ENCODE results near the gene BAG3. TPM values are rescaled to one million over a fixed set of nuclear protein-coding genes. Genes with fewer than 3 reads are reported as not detected.

The BAG3 gene
- total and polyA plus RNA-seq, 9 of the 15 experiments (the other 6 are each of a cell fraction or from before 2014, with no cell fraction given): 2.6 to 27.4 (median 7.2) TPM

DNA sequence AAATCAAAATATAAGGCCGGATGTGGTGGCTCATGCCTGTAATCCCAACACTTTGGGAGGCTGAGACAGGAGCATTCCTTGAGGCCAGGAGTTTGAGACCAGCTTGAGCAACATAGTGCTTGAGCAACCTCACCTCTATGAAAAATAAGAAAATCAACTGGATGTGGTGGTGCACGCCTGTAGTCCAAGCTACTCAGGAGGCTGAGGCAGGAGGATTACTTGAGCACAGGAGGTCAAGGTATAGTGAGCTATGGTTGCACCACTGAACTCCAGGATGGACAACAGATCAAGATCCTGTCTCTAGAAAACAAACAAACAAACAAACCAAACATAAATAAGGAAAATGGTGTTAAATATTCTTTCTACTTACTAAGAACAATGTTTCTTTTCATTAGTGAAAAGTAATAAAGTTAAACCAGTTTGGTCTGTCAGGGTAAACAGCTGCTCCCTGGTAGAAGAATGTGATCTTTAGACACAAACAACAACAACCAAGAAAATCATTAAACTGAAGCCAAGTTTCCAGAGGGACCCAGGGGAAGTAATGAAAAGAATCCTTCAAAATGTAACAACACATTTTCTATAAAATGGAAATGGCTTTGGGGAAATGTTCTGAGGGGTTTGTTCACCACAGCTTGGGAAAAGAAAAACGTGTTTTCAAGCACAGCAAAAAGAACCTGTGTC lies 17.5 kb upstream of the BAG3 start (continued):
- no peak for TF ChIP-seq CBX5 (IDR thresholded peaks at IDR 0.05; ENCODE audit: borderline replicate concordance, low read depth)
- TF ChIP-seq TAF15 (IDR thresholded peaks at IDR 0.05; ENCODE audit: low read depth, low read length): no peak
- no peak for TF ChIP-seq NCOR1 (IDR thresholded peaks at IDR 0.05)

DNA sequence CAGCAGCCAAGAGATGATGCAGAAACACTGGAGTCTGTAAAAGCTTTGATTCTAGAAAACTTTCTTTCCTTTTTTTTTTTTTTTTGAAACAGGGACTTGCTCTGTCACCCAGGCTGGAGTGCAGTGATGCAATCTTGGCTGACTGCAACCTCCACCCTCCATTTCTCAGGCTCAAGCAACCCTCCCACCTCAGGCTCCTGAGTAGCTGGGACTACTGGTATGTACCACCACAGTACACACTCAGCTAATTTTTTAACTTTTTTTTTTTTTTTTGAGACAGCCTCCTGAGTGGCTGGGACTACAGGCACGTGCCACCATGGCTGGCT lies 17.0 kb upstream of the BAG3 start:
- H3K27ac ChIP-seq (ENCODE audit: extremely low read depth, low read depth, low read length): no peak overlapping the region
- POLR2A ChIA-PET: interaction anchor here (0.6 kb wide), 1 partner anchor 44 kb away, joined by 3 read pairs; no protein-coding TSS in a partner anchor
- no peak overlapping the region for H3K4me3 ChIP-seq
- CTCF ChIA-PET (ENCODE audit: low intra/inter-chr PET ratio): no interaction called here
- FAIRE-seq: no peak
- H3K9me3 ChIP-seq (replicated peaks; ENCODE audit: control insufficient read depth, insufficient read depth, low read depth, low read length): no peaks in the 10 kb centered on the region
- intact Hi-C loops (cut with micrococcal nuclease) (no loop called here), in situ Hi-C loops (cut with MboI) (no loop called here)
- no peaks in the 10 kb centered on the region for H3K9me1 ChIP-seq (ENCODE audit: control insufficient read depth, insufficient read depth, low read length)
- no peaks in the 10 kb centered on the region for H3K4me1 ChIP-seq (replicated peaks in 1 of 2; ENCODE audit: control insufficient read depth in 2 of 2, insufficient read depth in 2 of 2, low read length in 2 of 2)
- H3K4me2 ChIP-seq (ENCODE audit: insufficient read depth, low read length): no peak overlapping the region
- no peak overlapping the region for H2AFZ ChIP-seq (ENCODE audit: low read depth, low read length)
- no CpG with 5 or more reads among the region's 1 CpG for WGBS (ENCODE audit: insufficient coverage, low coverage, missing lambda C conversion rate)
- no peaks in the 10 kb centered on the region for H4K20me1 ChIP-seq (replicated peaks; ENCODE audit: control insufficient read depth, insufficient read depth, low read length)
- H3K79me2 ChIP-seq (ENCODE audit: control insufficient read depth, insufficient read depth, low read length): no peaks in the 10 kb centered on the region
- TF ChIP-seq CBFA2T3 (IDR thresholded peaks at IDR 0.05) (no peak), ZNF707 (CRISPR knock-in tag; conservative IDR thresholded peaks at IDR 0.05) (no peak), ZNF384 (IDR thresholded peaks at IDR 0.05; ENCODE audit: low read depth, low read length) (peak; percentile 78), CEBPB (tag; IDR thresholded peaks at IDR 0.05) (peak; percentile 65), PTRF (tag; IDR thresholded peaks at IDR 0.05) (no peak), CEBPG (CRISPR knock-in tag; IDR thresholded peaks at IDR 0.05) (peak; percentile 76), CEBPG (tag; conservative IDR thresholded peaks at IDR 0.05 in 1 of 2, IDR thresholded peaks at IDR 0.05 in 1 of 2) (peak; percentile 72 to 80), TAF7 (tag; IDR thresholded peaks at IDR 0.05) (no peak), KAT2B (IDR thresholded peaks at IDR 0.05; ENCODE audit: low read depth, low read length) (no peak), KLF1 (tag; IDR thresholded peaks at IDR 0.05) (no peak), ZNF316 (IDR thresholded peaks at IDR 0.05) (peak; percentile 5; the same call in 1 of the 2 replicates)
- TF ChIP-seq, protein P1, sequence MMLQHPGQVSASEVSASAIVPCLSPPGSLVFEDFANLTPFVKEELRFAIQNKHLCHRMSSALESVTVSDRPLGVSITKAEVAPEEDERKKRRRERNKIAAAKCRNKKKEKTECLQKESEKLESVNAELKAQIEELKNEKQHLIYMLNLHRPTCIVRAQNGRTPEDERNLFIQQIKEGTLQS (IDR thresholded peaks at IDR 0.05): peak; percentile 82
- TF ChIP-seq, protein P1 (CRISPR knock-in tag; conservative IDR thresholded peaks at IDR 0.05): no peak
- TF ChIP-seq, protein P2, sequence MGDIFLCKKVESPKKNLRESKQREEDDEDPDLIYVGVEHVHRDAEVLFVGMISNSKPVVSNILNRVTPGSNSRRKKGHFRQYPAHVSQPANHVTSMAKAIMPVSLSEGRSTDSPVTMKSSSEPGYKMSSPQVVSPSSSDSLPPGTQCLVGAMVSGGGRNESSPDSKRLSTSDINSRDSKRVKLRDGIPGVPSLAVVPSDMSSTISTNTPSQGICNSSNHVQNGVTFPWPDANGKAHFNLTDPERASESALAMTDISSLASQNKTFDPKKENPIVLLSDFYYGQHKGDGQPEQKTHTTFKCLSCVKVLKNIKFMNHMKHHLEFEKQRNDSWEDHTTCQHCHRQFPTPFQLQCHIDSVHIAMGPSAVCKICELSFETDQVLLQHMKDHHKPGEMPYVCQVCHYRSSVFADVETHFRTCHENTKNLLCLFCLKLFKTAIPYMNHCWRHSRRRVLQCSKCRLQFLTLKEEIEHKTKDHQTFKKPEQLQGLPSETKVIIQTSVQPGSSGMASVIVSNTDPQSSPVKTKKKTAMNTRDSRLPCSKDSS (IDR thresholded peaks at IDR 0.05; ENCODE audit: low read depth, partially characterized antibody): no peak
- H3K36me3 ChIP-seq (ENCODE audit: control insufficient read depth, insufficient read depth, low read length): no peaks in the 10 kb centered on the region; the same call in 2 of the 3 replicates
- ATAC-seq: peak; percentile 91
- DNase-seq (ENCODE audit: extremely low read depth in 1 of 4, low spot score in 3 of 4): no peak
- no TSS peak for BruUV-seq (replicated peaks)
- no peak overlapping the region for H3K9ac ChIP-seq (ENCODE audit: insufficient read depth in 1 of 2, low read depth in 2 of 2, low read length in 2 of 2)
- no peaks in the 10 kb centered on the region for H3K27me3 ChIP-seq (ENCODE audit: control insufficient read depth in 2 of 2, insufficient read depth in 2 of 2, low read length in 2 of 2)
